SJCRH30 (cell line): Measurements from ENCODE around the gene THG1L. TPM values are rescaled to one million over a fixed set of nuclear protein-coding genes. Genes with fewer than 3 reads are reported as not detected.
"Not testable (repeated sequence)": the region's sequence is repeated elsewhere in the genome, so short reads cannot be mapped to it uniquely, and the experiment has no call there.

Source experiments
- DNase-seq, 2 experiments: peaks; one replicate each; pipeline ENCODE4 v3.0.0-alpha.2; 2015 to 2020
- H3K27ac ChIP-seq: fragments of 250-450 bp; sonication (Bioruptor Pico); 2 replicates; pipeline ENCODE4 v1.5.1; 2020; ENCODE audit warnings: mild to moderate bottlenecking, moderate library complexity
- H3K27me3 ChIP-seq: fragments of 250-450 bp; sonication (Bioruptor Pico); 2 replicates; pipeline ENCODE4 v1.5.1; 2020; ENCODE audit warnings: mild to moderate bottlenecking, moderate library complexity
- H3K36me3 ChIP-seq: fragments of 250-450 bp; sonication (Bioruptor Pico); 2 replicates; pipeline ENCODE4 v1.5.1; 2020; ENCODE audit warnings: mild to moderate bottlenecking, moderate library complexity
- H3K4me1 ChIP-seq: fragments of 250-450 bp; sonication (Bioruptor Pico); 2 replicates; pipeline ENCODE4 v1.5.1; 2020; ENCODE audit warnings: mild to moderate bottlenecking, moderate library complexity
- H3K4me3 ChIP-seq: fragments of 250-450 bp; sonication (Bioruptor Pico); 2 replicates; pipeline ENCODE4 v1.5.1; 2020; ENCODE audit warnings: mild to moderate bottlenecking, moderate library complexity
- H3K9me3 ChIP-seq: fragments of 250-450 bp; sonication (Bioruptor Pico); replicated peaks from 2 replicates; pipeline ENCODE4 v1.5.1; 2020; ENCODE audit warnings: mild to moderate bottlenecking, moderate library complexity
- total RNA-seq: library from RNA; depleted of rRNA; stranded (reverse); fragments of >200 nt; shearing (Covaris generic); gene quantifications from 2 replicates; pipeline ENCODE4 v1.2.3, GENCODE V29; 2014

THG1L gene
- total RNA-seq, 1 experiment from 2014 or later: 27.2 TPM

DNA sequence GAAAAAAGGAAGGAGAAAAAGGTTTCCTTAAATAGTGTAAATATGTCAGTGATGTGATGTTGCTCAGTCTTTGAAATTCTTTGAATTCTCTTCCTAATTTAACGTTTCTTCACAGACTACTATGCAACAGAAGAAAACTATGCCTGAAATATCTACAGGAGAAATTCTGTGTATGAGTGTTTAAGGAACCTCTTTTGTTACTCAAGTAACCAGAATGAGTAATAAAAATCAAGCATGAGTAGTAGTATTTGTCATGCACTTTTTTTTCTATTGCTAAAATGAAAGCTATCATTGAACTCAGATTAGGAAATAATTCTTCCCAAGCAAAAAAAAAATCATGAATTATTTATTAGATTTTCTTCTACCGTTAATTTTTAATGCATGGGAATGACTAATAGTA is 20.3 kb upstream of the THG1L start:
- no peaks in the 10 kb centered on the region; the same call in 1 of the 2 replicates for H3K9me3 ChIP-seq
- no peaks in the 10 kb centered on the region; the same call in 1 of the 2 replicates for H3K36me3 ChIP-seq
- peaks cover 34% of the 10 kb centered on the region for H3K4me1 ChIP-seq
- H3K27me3 ChIP-seq: no peaks in the 10 kb centered on the region
- peak in 1 of 2 experiments; percentile 1 for DNase-seq
- no peak overlapping the region for H3K27ac ChIP-seq
- H3K4me3 ChIP-seq: no peak overlapping the region

DNA sequence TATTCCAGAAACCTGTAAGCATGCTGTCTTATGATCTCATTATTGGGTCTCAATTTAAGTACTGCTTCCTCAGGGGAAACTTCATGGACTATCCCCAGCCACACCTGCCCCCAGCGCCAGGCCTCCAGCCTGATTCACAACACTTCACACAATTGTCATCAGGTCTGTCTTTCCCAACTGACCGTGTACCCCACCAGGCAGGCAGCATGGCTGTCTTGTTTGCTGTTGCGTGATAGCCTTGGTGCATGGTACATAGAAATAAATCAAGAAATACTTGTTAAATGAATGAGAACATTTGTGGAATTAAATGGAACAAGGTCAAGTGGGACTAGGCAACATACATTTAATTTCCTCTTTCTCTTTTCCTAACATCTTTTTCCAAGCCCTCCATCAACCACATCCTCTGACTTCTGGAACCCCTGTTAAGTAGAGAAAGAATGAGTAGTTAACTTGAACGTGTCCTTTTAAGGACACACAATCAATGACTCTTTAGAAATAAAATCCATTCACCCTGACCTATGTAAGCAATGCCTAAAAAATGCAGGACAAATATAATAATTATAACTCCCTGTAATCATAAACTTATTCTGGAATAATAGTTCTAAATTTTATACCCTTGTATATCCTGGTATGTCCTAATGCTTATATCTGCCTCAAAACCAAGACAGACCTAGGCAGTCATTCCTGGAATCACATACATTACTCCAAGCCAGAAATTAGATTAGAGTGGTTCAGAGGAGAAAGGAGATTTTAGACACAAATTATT is 17.2 kb upstream of the THG1L start:
- DNase-seq: no peak
- Histone ChIP-seq H3K27ac (no peak overlapping the region), H3K4me1 (peaks cover 35% of the 10 kb centered on the region)

DNA sequence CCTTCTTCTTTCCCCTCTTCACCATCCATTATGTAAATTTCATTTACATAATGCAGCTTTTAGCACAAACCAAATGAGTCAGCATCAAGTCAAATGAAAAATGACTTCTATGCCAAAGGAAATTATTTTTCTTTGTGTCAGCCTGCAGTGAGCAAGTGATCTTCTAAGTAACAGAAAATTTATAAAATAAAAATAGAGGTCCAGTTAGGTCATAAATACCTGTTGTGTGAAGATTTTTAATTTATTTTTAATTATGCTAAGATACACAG is 16.7 kb upstream of the THG1L start:
- H3K4me1 ChIP-seq: peaks cover 30% of the 10 kb centered on the region
- no peaks in the 10 kb centered on the region; the same call in 1 of the 2 replicates for H3K9me3 ChIP-seq
- H3K27ac ChIP-seq: no peak overlapping the region
- no peak for DNase-seq
- no peaks in the 10 kb centered on the region for H3K27me3 ChIP-seq
- H3K4me3 ChIP-seq: no peak overlapping the region
- H3K36me3 ChIP-seq: no peaks in the 10 kb centered on the region; the same call in 1 of the 2 replicates

More for the DNA sequence above, 17.2 kb upstream of the THG1L start:
- no peaks in the 10 kb centered on the region; the same call in 1 of the 2 replicates for H3K9me3 ChIP-seq
- H3K4me3 ChIP-seq: no peak overlapping the region
- no peaks in the 10 kb centered on the region for H3K27me3 ChIP-seq
- H3K36me3 ChIP-seq: no peaks in the 10 kb centered on the region; the same call in 1 of the 2 replicates

DNA sequence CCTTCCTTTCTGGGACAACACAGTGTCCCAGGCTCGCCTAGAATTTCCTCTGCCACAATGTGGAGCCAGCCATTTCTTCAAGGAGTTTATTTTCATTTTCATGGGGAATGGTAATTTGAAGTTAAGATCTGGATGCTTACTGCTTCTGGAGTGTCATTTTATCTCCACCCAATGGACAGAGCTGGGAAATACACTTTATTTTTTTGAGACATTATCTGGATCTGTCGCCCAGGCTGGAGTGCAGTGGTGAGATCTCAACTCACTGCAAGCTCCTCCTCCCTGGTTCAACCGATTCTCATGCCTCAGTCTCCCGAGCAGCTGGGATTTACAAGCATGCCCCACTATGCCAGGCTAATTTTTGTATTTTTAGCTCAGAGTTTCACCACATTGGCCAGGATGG is 12.7 kb upstream of the THG1L start:
- Histone ChIP-seq H3K9me3 (no peaks in the 10 kb centered on the region), H3K27me3 (no peaks in the 10 kb centered on the region), H3K27ac (no peak overlapping the region), H3K4me3 (no peak overlapping the region), H3K4me1 (peaks cover 9% of the 10 kb centered on the region), H3K36me3 (no peaks in the 10 kb centered on the region)
- DNase-seq: peak; percentile 24 to 83

DNA sequence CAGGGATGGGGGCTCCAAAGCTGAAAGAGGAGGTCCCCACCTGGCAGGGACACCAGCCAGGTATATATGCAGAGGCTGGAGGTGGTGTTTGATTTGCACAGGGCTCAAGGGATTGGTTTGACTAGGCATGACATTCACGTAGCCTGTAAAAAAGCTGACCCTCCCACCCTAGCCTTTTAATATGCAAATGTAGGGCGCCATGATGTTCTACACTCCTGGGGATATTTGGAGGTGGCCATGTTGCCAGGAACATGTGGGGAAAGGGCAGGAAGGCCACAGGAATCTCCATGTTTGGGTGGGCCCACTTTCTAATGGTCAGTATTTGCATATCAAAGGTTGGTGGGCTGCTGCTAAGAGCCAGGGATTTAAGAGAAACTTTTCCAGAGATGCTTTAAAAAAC is 12.0 kb upstream of the THG1L start:
- no peaks in the 10 kb centered on the region for H3K36me3 ChIP-seq
- peaks cover 9% of the 10 kb centered on the region for H3K4me1 ChIP-seq
- H3K27me3 ChIP-seq: no peaks in the 10 kb centered on the region
- H3K4me3 ChIP-seq: no peak overlapping the region
- DNase-seq: no peak
- H3K9me3 ChIP-seq: no peaks in the 10 kb centered on the region
- H3K27ac ChIP-seq: no peak overlapping the region

DNA sequence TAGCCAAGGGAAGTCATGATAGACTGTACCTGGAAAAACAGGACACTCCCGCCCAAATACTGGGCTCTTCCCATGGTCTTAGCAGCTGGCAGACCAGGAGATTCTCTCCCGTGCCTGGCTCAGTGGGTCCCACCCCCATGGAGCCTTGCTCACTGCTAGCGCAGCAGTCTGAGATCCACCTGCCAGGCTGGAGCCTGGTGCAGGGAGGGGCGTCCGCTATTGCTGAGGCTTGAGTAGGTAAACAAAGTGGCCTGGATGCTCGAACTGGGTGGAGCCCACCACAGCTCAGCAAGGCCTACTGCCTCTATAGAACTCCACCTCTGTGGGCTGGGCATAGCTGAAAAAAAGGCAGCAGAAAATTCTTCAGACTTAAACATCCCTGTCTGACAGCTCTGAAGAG is 10.1 kb upstream of the THG1L start:
- no peak overlapping the region for H3K27ac ChIP-seq
- H3K27me3 ChIP-seq: no peaks in the 10 kb centered on the region
- DNase-seq: no peak
- H3K36me3 ChIP-seq: no peaks in the 10 kb centered on the region
- peaks cover 9% of the 10 kb centered on the region for H3K4me1 ChIP-seq
- H3K4me3 ChIP-seq: no peak overlapping the region
- H3K9me3 ChIP-seq: no peaks in the 10 kb centered on the region

DNA sequence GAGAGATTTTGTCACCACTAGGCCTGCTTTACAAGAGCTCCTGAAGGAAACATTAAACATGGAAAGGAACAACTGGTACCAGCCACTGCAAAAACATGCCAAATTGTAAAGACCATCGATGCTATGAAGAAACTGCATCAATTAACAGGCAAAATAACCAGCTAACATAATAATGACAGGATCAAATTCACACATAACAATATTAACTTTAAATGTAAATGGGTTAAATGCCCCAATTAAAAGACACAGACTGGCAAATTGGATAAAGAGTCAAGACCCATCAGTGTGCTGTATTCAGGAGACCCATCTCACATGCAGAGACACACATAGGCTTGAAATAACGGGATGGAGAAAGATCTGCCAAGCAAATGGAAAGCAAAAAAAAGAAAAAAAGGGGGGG is 8.3 kb upstream of the THG1L start:
- H3K27ac ChIP-seq, DNase-seq, H3K27me3 ChIP-seq, H3K36me3 ChIP-seq, H3K4me3 ChIP-seq, H3K4me1 ChIP-seq, H3K9me3 ChIP-seq: not testable (repeated sequence)

DNA sequence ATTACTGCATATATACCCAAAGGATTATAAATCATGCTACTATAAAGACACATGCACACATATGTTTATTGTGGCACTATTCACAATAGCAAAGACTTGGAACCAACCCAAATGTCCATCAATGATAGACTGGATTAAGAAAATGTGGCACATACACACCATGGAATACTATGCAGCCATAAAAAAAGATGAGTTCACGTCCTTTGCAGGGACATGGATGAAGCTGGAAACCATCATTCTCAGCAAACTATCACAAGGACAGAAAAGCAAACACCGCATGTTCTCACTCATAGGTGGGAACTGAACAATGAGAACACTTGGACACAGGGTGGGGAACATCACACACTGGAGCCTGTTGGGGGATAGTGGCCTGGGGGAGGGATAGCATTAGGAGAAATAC is 4.6 kb upstream of the THG1L start:
- not testable (repeated sequence) for H3K27me3 ChIP-seq, H3K4me1 ChIP-seq, H3K27ac ChIP-seq, H3K4me3 ChIP-seq, H3K36me3 ChIP-seq, DNase-seq, H3K9me3 ChIP-seq

DNA sequence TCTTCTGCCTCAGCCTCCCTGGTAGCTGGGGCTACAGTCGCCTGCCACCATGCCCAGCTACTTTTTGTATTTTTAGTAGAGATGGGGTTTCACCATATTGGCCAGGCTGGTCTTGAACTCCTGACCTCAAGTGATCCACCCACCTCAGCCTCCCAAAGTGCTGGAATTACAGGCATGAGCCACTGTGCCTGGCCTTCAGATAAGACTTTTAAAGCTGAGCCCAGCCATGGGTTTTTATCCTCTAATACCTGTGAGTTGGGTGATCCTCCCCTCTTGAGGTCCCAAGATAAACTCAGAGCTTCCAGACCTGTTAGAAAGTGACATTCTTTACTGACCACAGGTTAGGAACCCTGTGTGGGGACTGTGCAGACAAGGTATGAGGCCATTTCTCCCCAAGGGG is 3.4 kb upstream of the THG1L start:
- H3K4me3 ChIP-seq, H3K27ac ChIP-seq, DNase-seq, H3K9me3 ChIP-seq, H3K36me3 ChIP-seq, H3K4me1 ChIP-seq, H3K27me3 ChIP-seq: not testable (repeated sequence)

DNA sequence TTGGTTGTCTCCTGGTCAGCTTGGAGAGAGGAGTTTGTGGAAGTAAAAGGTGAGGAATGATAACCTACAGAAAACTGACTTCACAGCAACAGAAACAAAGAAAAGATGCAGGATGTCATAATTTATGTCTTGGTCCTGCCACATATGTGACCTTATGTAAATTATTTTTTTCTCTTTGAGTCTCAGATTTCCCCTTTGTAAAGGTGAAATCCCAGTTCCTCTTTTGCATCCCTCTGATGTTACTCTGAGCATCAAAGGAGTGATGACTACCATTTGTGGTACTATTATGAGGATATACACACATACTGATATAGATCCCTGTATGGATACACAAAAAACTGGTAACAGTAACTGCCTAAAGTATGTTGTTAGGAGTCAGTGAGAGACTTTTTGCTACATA is 1.4 kb upstream of the THG1L start:
- no peak for DNase-seq
- no peak overlapping the region for H3K27ac ChIP-seq
- H3K4me3 ChIP-seq: no peak overlapping the region
- H3K9me3 ChIP-seq: no peaks in the 10 kb centered on the region; the same call in 1 of the 2 replicates
- H3K36me3 ChIP-seq: peaks cover 8% of the 10 kb centered on the region; the same call in 1 of the 2 replicates
- H3K27me3 ChIP-seq: no peaks in the 10 kb centered on the region
- H3K4me1 ChIP-seq: peaks cover 4% of the 10 kb centered on the region; the same call in 1 of the 2 replicates

DNA sequence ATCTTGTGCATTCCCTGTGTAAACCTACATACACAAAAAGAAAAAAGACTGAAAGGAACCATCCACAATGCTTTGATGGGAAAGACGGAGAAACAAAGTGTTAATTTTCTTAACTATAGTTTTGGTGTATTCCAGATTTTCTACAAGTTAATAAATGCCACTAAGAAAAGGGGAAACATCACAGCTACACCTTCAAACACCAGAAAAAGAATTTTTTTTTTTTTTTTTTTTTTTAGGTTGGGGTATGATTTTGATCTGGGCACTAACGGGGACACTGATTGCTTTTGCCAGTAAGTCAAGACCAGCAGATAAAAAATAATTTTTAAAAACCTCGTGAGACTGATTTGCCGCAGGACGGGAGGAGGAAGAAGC is 334 bp upstream of the THG1L start:
- Histone ChIP-seq H3K9me3 (no peaks in the 10 kb centered on the region; the same call in 1 of the 2 replicates), H3K27ac (peak overlapping the region; percentile 59), H3K36me3 (peaks cover 12% of the 10 kb centered on the region; the same call in 1 of the 2 replicates), H3K27me3 (no peaks in the 10 kb centered on the region), H3K4me1 (peaks cover 4% of the 10 kb centered on the region; the same call in 1 of the 2 replicates), H3K4me3 (peak overlapping the region; percentile 69)
- no peak for DNase-seq

DNA sequence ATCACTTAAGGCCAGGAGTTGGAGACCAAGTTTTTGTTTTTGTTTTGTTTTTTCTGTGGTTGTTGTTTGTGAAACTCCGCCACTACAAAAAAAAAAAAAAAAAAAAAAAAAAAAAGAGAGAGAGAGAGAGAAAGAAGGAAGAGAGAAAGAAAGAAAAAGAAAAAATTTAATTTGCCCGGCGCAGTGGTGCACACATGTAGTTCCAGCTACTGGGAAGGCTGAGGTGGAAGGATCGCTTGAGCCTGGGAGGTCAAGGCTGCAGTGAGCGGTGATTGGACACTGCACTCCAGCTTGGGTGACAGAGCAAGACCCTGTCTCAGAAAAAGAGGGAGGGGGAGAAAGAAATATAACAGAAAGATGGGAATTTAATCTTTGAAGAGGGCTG is 902 bp downstream of the THG1L start:
- no peak overlapping the region; the same call in 1 of the 2 replicates for H3K4me3 ChIP-seq
- peaks cover 4% of the 10 kb centered on the region; the same call in 1 of the 2 replicates for H3K4me1 ChIP-seq
- no peak overlapping the region for H3K27ac ChIP-seq
- H3K9me3 ChIP-seq: no peaks in the 10 kb centered on the region
- no peaks in the 10 kb centered on the region for H3K27me3 ChIP-seq
- no peak for DNase-seq
- H3K36me3 ChIP-seq: peaks cover 19% of the 10 kb centered on the region; the same call in 1 of the 2 replicates

DNA sequence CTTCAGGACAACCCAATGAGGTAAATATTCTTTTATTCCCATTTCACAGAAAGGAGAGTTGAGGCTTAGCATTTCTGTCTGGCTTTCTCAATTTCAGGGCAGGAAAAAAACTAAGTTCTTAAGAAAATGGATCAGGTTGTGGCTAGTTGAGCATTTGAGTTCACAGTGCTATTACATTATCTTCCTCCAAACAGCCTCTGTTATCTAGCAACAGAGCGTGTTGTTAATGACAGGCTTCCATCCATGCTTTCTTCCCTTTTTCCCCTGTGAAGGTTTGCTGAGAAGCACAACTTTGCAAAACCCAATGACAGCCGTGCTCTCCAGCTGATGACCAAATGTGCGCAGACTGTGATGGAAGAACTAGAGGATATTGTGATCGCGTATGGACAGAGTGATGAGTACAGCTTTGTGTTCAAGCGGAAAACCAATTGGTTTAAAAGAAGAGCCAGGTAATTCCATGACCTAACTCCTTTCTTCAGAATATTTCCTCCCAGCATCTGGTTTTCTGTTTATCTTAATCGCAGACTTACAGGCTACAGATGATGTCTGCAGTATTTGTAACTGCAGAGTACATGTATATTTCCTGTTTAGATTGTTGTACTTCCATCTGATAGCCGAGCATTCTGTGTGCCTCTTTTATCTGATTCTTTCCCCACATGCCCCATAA is 1.5 kb downstream of the THG1L start:
- no peak overlapping the region for H3K27ac ChIP-seq
- H3K36me3 ChIP-seq: peaks cover 19% of the 10 kb centered on the region; the same call in 1 of the 2 replicates
- H3K9me3 ChIP-seq: no peaks in the 10 kb centered on the region
- no peak for DNase-seq
- H3K4me3 ChIP-seq: no peak overlapping the region
- H3K4me1 ChIP-seq: peaks cover 4% of the 10 kb centered on the region; the same call in 1 of the 2 replicates
- H3K27me3 ChIP-seq: no peaks in the 10 kb centered on the region

DNA sequence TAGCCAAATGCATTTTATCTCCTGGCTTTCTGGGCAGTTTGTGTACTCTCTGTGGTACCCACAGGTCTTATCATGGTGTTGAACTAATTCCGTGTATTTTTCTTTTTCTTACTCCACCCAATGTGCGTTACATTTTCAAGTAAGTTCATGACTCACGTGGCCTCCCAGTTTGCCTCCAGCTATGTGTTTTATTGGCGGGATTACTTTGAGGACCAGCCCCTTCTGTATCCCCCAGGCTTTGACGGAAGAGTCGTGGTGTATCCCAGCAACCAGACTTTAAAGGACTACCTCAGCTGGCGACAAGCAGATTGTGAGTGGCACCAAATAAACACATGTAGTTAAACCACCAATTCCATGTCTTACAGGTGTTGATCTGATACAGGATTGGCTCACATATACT is 3.2 kb downstream of the THG1L start:
- peaks cover 28% of the 10 kb centered on the region for H3K36me3 ChIP-seq
- no peak for DNase-seq

DNA sequence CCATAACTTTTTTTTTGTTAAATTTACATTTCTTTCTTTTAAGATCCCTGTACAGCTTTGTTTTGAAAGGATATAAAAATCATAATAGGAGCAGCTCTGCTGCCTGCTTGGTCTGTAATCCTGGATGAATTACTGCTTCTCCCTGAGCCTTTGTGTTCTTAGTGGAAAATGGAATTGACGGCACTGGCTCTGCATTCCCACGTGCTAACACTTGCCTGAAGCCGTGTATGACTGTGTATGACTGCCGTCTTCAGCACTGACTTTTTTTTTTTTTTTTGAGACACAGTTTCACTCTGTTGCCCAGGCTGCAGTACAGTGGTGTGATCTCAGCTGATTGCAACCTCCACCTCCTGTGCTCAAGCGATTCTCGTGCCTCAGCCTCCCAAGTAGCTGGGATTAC is 4.8 kb downstream of the THG1L start:
- no peak overlapping the region for H3K4me3 ChIP-seq
- H3K27ac ChIP-seq: no peak overlapping the region
- no peaks in the 10 kb centered on the region for H3K27me3 ChIP-seq
- H3K4me1 ChIP-seq: peaks cover 4% of the 10 kb centered on the region; the same call in 1 of the 2 replicates
- H3K36me3 ChIP-seq: peaks cover 36% of the 10 kb centered on the region
- no peaks in the 10 kb centered on the region for H3K9me3 ChIP-seq
- DNase-seq: no peak

More for the DNA sequence above, 3.2 kb downstream of the THG1L start:
- H3K4me3 ChIP-seq: no peak overlapping the region
- no peak overlapping the region for H3K27ac ChIP-seq
- H3K27me3 ChIP-seq: no peaks in the 10 kb centered on the region
- H3K9me3 ChIP-seq: no peaks in the 10 kb centered on the region
- H3K4me1 ChIP-seq: peaks cover 4% of the 10 kb centered on the region; the same call in 1 of the 2 replicates
